HG03457 (cell line): ENCODE measurements around the gene VPS4B.
"Not testable (repeated sequence)": the region's sequence is repeated elsewhere in the genome, so short reads cannot be mapped to it uniquely, and the experiment has no call there.

Experiments
- ATAC-seq: cut with Tn5 transposase; IDR thresholded peaks from one replicate; pipeline ENCODE4 v1.9.1; 2021; ENCODE audit warnings: moderate number of reproducible peaks; ENCODE audit not compliant: unreplicated experiment

The VPS4B gene

GRCh38 chr18:63373161-63373560 lies 49.1 kb downstream of the VPS4B start:
- no peak for ATAC-seq

DNA sequence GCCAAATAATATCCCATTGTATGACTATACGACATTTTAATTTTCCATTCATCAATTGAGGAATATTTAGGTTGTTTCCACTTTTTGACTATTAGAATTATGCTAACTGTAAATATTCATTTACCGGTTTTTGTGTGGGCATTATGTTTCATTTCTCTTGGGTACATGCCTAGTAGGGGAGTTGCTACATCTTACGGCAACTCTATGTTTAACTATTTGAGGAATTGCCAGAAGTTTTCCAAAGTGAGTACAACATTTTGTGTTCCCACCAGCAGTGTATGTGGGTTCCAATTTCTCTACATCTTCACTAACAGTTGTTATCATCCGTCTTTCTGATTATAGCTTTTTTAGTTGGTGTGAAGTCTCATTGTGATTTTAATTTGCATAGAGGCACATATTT lies 53.7 kb downstream of the VPS4B start:
- no peak for ATAC-seq

DNA sequence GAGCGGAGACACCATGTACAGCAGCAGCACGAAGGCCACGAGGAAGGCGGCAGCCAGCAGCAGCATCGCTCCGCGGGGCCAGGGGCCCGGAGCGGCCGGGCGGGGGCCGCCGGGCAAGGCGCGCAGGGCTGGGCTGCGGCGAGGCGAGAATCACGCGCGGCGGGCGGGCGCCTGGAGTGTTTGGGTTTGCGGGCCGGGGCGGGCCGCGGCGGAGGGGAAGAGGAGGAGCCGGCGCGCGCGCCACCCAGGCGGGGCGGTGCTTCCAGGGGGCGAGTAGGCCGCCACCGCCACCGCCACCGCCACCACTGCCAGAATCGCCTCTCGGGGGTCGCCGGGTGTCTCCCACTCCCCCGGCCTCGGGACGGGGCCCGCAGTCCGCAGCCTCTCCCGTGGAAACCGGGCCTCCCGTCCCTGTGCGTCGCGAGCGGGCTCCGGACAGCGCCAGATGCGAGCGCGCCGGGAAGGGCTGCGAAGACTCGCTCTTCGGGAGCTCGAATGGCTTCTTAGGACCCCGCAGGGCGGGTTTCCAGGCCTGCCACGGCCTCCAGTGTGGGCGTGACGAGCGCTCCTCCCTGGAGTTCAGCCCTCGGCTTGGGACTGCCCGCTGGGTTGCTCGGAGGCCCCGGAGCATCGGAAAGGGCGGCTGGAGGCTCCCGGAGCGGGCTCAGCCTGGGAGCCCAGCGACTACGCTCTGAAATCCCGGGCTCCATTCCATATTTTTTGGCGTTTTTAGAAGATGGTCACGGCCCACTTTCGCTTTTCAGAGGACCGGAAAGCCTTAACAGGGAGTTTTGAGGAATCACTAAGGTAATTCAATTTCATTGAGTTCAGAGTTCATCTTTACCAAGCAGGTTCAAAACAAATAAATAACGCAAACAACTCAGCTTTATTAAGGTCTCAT lies 55.0 kb downstream of the VPS4B start, which contains the start of gene KDSR:
TSS of gene KDSR (minus strand) at position 154 of the 901 bp plus-strand sequence. CDS start at position 66, 88 bp downstream.
- peak; percentile 86 for ATAC-seq

DNA sequence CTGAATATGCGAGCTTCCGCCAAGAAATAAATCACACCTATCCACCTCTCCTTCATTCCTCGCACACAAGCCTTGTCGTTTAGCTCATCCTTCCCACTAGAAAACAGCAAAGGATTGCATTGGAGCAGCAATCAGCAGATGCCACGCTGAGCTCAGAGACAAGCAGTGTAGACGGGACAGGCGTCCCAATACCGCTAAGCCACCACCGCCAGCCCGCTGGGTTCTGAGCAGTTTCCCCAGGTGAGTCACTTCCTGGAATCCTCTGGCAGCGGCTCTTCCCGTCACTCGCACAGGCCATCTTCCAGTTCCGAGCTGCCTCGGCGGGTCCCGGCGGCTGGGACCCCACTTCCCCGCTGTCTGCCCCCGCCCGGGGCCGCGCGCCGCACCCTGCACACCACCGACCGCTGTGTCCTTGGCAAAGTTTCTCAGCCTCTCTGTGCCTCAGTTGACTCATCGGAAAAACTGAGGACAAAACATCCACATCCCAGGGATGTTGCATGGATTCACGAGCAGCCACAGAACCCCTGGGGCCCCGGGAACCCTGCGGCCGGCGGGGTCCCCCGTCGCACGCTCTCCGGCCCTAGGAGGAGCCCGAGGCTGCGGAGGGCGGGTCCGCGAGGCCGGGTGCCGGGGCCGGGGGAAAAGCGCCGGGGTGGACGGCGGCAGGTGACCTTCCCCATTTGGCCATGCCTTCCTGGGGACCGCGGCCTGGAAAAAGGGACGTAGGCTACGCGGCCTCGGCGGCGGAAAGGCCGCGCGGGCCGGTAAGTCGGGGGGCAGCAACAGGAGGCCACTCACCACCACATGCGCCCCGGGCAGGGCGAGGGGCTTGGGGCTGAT lies 55.8 kb downstream of the VPS4B start:
- peak; percentile 16 for ATAC-seq

DNA sequence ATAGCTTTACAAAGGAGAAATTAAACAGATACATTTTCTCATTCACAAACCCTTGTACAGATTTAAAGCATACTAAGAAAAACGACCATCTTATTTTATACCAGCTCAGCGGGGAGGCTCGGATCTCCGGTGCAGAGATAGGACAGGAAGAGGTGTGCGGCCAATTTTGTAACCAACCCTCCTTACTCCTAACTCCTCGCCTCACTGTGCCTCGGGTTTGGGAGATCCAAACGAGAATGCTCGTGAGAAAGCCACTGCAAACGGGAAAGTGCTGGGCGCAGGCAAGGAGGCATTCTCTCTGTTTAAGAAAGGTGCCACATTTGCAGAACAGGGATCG lies 56.4 kb downstream of the VPS4B start:
- no peak for ATAC-seq

GRCh38 chr18:63363951-63364350 lies 58.3 kb downstream of the VPS4B start:
- ATAC-seq: no peak

DNA sequence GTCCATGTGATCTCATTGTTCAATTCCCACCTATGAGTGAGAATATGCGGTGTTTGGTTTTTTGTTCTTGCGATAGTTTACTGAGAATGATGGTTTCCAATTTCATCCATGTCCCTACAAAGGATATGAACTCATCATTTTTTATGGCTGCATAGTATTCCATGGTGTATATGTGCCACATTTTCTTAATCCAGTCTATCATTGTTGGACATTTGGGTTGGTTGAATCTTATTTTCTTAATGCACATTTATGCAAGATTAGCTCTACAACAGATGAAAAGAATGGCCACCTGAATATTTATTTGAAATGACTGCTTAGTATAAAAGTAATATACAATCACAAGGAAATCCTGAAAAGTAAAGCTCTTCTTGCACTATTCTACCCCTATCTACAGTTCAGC lies 58.9 kb downstream of the VPS4B start:
- ATAC-seq: not testable (repeated sequence)

DNA sequence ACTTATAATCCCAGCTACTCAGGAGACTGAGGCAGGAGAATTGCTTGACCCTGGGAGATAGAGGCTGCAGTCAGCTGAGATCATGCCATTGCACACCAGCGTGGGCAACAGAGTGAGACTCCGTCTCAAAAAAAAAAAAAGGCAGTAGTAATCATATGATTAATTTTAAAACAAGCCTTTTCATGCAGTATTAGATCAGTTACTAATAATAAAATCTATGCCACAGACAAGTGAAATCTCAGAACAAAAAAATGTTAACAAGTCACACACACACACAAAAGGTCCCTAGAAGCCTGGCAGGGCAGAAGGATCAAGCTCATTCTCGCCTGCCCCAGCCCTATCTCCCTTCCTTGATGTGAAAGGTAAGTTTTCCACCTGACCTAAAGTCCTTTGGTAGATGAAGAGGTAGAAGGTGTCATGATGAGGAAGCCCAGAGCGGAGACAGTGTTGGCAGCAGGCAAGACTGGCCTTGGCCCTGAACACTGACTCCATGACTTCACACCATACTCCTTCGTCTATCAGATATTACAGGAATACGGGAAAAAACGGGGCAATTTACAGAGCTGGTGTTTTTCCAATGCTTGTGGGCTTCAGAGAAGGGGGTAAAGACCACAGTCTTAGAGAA lies 65.9 kb downstream of the VPS4B start:
- ATAC-seq: no peak

- no peak for ATAC-seq
Observed at GRCh38 chr18:63350230-63350629, 72.0 kb downstream of the VPS4B start.

GRCh38 chr18:63348508-63349136 lies 73.7 kb downstream of the VPS4B start:
- no peak for ATAC-seq

- no peak for ATAC-seq
Observed at GRCh38 chr18:63346480-63347183, 75.6 kb downstream of the VPS4B start.

GRCh38 chr18:63346031-63346430 lies 76.2 kb downstream of the VPS4B start:
- no peak for ATAC-seq

DNA sequence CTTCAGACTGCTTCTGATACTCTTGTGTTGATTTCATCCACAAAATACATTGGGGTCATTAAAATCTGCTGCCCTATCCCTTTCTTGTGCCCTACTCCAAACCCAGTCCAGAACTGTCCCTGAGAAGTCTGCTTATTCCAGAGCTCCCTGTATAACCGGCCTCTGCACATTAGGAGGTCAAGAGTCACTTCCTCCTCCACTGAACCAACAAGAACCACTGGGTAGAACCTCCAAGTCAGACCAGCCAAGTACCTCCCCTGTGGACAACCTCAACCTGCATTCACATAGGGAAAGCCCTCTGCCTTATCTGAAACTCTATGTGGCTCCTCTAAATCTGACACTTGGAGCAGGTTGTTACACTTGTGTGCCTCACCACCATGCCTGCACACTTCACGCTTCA lies 77.4 kb downstream of the VPS4B start:
- ATAC-seq: no peak

DNA sequence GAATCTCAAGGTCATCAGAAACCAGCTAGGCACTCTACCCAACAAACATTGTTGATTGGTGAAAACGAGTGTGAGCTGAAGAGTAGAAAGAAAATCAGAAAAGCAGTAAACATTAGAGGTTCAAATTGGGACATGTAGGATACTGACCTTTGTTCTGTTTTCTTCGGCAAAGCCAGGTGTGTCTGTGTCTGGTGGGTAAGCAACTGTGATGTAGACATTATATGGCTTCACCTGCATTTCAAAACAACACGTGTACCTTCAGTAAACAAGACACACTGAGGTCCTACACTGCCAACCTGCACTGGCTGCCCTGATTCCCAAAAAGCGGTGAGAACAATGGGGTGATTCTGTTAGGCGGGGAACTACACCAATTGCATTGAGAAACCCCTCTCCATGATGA lies 78.0 kb downstream of the VPS4B start:
- no peak for ATAC-seq

DNA sequence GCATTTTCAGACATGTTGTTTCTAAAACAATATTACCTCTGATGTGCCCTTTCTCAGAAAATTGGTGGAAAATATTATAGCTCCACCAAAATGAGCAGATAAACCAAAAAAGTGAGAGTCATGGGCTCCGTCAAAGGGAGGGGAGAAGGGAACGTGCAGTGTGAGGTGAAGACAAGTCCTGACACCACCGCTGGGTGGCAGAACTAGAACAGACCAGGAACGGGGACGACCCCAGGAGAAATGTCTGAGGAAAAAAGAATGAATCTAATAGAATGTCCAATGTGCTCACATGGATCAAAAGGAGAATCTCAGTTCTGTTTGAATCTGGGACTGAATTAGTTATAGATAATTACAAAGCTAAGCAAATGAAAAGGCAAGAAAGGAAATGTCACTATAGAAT lies 80.1 kb downstream of the VPS4B start:
- no peak for ATAC-seq

DNA sequence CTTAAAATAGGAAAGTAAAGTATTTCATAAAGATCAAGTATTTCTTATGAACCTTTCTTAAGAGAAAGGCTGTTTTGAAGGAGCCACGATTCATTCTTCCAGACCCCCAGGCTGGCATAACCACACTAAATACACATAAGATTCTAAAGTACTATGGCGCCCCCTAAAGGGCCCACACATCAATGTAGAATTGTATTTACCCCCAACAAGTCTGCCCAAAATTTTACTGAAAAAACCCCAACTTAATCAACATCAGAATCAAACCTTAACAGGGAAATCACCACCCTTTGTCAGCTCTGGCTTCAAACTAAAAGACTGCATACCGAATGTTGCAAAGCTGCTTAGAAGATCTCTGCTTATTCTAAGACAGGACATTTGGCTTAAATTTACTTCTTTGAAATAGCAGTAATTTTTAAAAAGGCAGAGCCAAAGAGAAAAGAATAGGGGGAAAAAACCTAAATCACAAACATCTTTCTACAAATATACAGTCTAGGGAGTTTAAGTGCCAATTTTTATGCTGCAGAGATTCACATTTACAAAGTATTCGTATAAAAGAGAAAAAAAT lies 82.3 kb downstream of the VPS4B start:
- ATAC-seq: no peak
